GM19372 (cell line): Measurements from ENCODE around the gene WIPI1.
"Not testable (repeated sequence)": the region's sequence is repeated elsewhere in the genome, so short reads cannot be mapped to it uniquely, and the experiment has no call there.

Source experiments
- ATAC-seq: cut with Tn5 transposase; IDR thresholded peaks from one replicate; pipeline ENCODE4 v1.9.1; 2021; ENCODE audit warnings: mild to moderate bottlenecking, low read depth, moderate library complexity; ENCODE audit not compliant: unreplicated experiment

The WIPI1 gene

GRCh38 chr17:68420065-68420464, 37.2 kb downstream of the WIPI1 start:
- ATAC-seq, result no peak

- ATAC-seq, result no peak
These were observed 38.4 kb downstream of the WIPI1 start for GRCh38 chr17:68418876-68419275.

- no peak for ATAC-seq
These were observed 40.0 kb downstream of the WIPI1 start for GRCh38 chr17:68417317-68417716.

GRCh38 chr17:68414901-68415300, 42.4 kb downstream of the WIPI1 start:
- not testable (repeated sequence) for ATAC-seq

GRCh38 chr17:68413597-68414560, 43.4 kb downstream of the WIPI1 start:
- not testable (repeated sequence) for ATAC-seq

- ATAC-seq, result not testable (repeated sequence)
These were observed 49.6 kb downstream of the WIPI1 start for GRCh38 chr17:68407656-68408055.

- ATAC-seq, result not testable (repeated sequence)
These were observed 53.5 kb downstream of the WIPI1 start for GRCh38 chr17:68403837-68404236.

- ATAC-seq, result no peak
These were observed 54.2 kb downstream of the WIPI1 start for GRCh38 chr17:68403122-68403521.

- no peak for ATAC-seq
These were observed 56.0 kb downstream of the WIPI1 start for GRCh38 chr17:68401288-68401687.

GRCh38 chr17:68400404-68400735, 56.9 kb downstream of the WIPI1 start:
- no peak for ATAC-seq

- no peak for ATAC-seq
These were observed 57.5 kb downstream of the WIPI1 start for GRCh38 chr17:68399638-68400403.

GRCh38 chr17:68398691-68399637, 58.3 kb downstream of the WIPI1 start:
- peak; percentile 81 for ATAC-seq

GRCh38 chr17:68397108-68397536, 60.2 kb downstream of the WIPI1 start:
- ATAC-seq, result no peak

- no peak for ATAC-seq
These were observed 60.8 kb downstream of the WIPI1 start for GRCh38 chr17:68396226-68397107.

- no peak for ATAC-seq
These were observed 62.5 kb downstream of the WIPI1 start for GRCh38 chr17:68394608-68395331.

- no peak for ATAC-seq
These were observed 65.6 kb downstream of the WIPI1 start for GRCh38 chr17:68391561-68392268.

GRCh38 chr17:68390888-68391545, 66.3 kb downstream of the WIPI1 start:
- no peak for ATAC-seq

GRCh38 chr17:68389041-68389440, 68.3 kb downstream of the WIPI1 start:
- ATAC-seq, result no peak
